Activated naive CD8-positive, alpha-beta T cell treated with anti-CD3 and anti-CD28 coated beads, Interleukin-2, amount 50 U/mL, for 16 hours (primary cell): ENCODE measurements around the gene CLDN11.

Experiments used
- DNase-seq: peaks from one replicate; pipeline ENCODE4 v3.0.0-alpha.2; 2020; ENCODE audit warnings: low read depth, low spot score

Gene CLDN11

GRCh38 chr3:170470063-170471016 is 51.7 kb downstream of the CLDN11 start:
- no peak for DNase-seq

GRCh38 chr3:170471149-170471548 is 52.5 kb downstream of the CLDN11 start:
- no peak for DNase-seq

- no peak for DNase-seq
These were observed 54.7 kb downstream of the CLDN11 start for GRCh38 chr3:170473358-170473757.

- DNase-seq: no peak
These were observed 56.5 kb downstream of the CLDN11 start for GRCh38 chr3:170475092-170475685.

- no peak for DNase-seq
These were observed 57.6 kb downstream of the CLDN11 start for GRCh38 chr3:170476291-170476690.

DNA sequence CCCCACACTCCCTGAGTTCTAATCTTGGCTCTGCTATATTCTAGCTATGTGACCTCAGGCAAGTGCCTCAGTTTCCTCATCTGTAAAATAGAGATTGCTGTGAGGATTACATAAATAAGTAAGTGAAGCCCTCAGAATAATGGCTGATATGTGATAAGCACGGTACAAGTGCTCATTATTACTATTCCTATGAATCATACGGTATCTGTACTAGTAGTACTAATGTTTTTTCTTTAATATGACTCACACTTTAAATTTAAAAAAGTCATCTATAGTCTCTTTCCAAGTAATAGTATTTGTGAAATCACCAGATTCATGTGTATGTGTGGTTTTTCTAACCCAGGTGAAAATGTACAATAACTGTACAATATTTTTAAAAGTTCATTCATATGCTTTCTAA is 58.7 kb downstream of the CLDN11 start:
- DNase-seq: no peak

GRCh38 chr3:170480111-170480510 is 61.4 kb downstream of the CLDN11 start:
- no peak for DNase-seq

- DNase-seq: no peak
These were observed 63.5 kb downstream of the CLDN11 start for GRCh38 chr3:170482199-170482598.

DNA sequence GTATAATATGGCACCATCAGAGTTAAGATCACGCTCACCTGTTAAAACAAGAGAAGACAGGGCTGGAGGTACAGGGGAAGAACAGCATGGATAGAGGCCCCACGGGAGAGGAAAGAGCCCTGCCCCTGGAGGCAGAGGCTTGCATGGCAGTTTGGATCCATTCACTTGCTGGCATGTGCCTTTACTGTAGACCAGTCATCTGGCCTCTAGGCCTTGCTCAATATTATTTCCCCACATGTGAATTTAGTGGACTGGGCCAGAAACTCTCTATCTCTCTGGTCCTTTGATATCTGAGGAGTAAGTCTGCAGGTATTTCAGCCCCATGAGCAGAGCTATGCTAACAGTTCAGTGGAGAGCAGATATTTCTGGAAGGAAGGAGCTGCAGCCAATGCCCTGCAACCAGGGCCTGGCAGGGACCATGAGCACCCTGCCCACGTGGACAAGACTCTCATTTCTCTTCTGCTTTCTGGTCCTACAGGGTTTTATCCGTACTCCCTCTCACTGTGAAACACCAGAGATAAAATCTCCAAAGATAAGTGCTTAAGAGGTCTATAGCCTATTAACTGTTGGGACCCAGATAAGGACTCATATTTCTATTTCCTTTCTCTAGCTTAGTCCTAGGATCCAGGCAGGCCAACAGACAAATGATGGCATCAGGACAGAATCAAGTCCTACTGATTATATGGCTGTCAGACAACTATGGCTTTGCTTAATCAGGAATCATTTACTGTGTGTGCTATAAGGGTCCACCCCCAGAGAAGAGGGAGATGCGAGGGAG is 65.0 kb downstream of the CLDN11 start:
- no peak for DNase-seq
